ENCODE results near the gene NDUFAB1. TPM values are rescaled to one million over a fixed set of nuclear protein-coding genes. Genes with fewer than 3 reads are reported as not detected.

The NDUFAB1 gene
- total RNA-seq (2021) (146 to 189 TPM (median 156 TPM) in 3 replicates), Bru-seq, nascent RNA (percentile 84 among the genes with signal in this experiment)
- long read RNA-seq, experiment 1, transcript NDUFAB1-201 (5 exons, 717 nt), result major isoform, 282 of 290 reads
- long read RNA-seq, experiment 1, partial matches to known transcripts, result 6 of 290 reads
- long read RNA-seq, experiment 1, other reads (novel, unspliced or antisense), result 0 of 290 reads
- long read RNA-seq, experiment 2, transcript NDUFAB1-201 (5 exons, 717 nt), result major isoform, 278 of 313 reads
- long read RNA-seq, experiment 2, partial matches to known transcripts, result 23 of 313 reads
- long read RNA-seq, experiment 2, other reads (novel, unspliced or antisense), result 9 of 313 reads
- long read RNA-seq, experiment 3, transcript NDUFAB1-201 (5 exons, 717 nt), result major isoform, 10 of 12 reads
- long read RNA-seq, experiment 3, partial matches to known transcripts, result 1 of 12 reads
- long read RNA-seq, experiment 3, other reads (novel, unspliced or antisense), result 1 of 12 reads

GRCh38 chr16:23595951-23596720 is at the start of gene NDUFAB1:
TSS of gene NDUFAB1 (minus strand) at chr16:23596316. CDS start at chr16:23596290, 26 bp downstream.
- Mint-ChIP-seq H3K4me3 (peak within 1 kb of the TSS; percentile 84), H3K9me3 (no peaks in the 10 kb centered on the region), H3K4me1 (peaks cover 29% of the 10 kb centered on the region), H3K27ac (peak within 1 kb of the TSS; percentile 91), H3K36me3 (peaks cover 23% of the 10 kb centered on the region), H3K27me3 (ENCODE audit: low read depth) (no peaks in the 10 kb centered on the region)
- peak; percentile 90 for DNase-seq (ENCODE audit: low spot score)
- ATAC-seq, result peak; percentile 88
- ChIA-PET POLR2A (interaction anchor here (2.5 kb wide), 1 partner anchor 39 kb away, joined by 7 read pairs; the partner anchor contains the start of genes EARS2 and UBFD1), CTCF (interaction anchor here (0.6 to 2.2 kb wide), 23 partner anchors 9 to 1355 kb away, joined by 3 to 22 read pairs (median 4); partner anchors contain the start of genes COG7, DCTN5, EARS2 and PALB2)
- TF ChIP-seq CBFB (CRISPR knock-in tag; IDR thresholded peaks at IDR 0.05; ENCODE audit: low read depth) (no peak), ZNF232 (CRISPR knock-in tag; IDR thresholded peaks at IDR 0.05) (peak; percentile 40; the same call in 1 of the 2 replicates), AR (CRISPR knock-in tag; IDR thresholded peaks at IDR 0.05) (no peak), ZNF396 (CRISPR knock-in tag; IDR thresholded peaks at IDR 0.05; ENCODE audit: borderline replicate concordance) (no peak), EMX1 (CRISPR knock-in tag; IDR thresholded peaks at IDR 0.05) (no peak), ZNF425 (CRISPR knock-in tag; conservative IDR thresholded peaks at IDR 0.05) (no peak), MXD4 (CRISPR knock-in tag; IDR thresholded peaks at IDR 0.05; ENCODE audit: borderline replicate concordance) (no peak), ZBTB43 (CRISPR knock-in tag; IDR thresholded peaks at IDR 0.05) (no peak), CREM (CRISPR knock-in tag; IDR thresholded peaks at IDR 0.05) (peak; percentile 78), FOXP4 (CRISPR knock-in tag; IDR thresholded peaks at IDR 0.05) (peak; percentile 65; the same call in 1 of the 2 replicates), ESRRA (CRISPR knock-in tag; IDR thresholded peaks at IDR 0.05; ENCODE audit: borderline replicate concordance) (peak; percentile 59; the same call in 1 of the 2 replicates), JAZF1 (CRISPR knock-in tag; IDR thresholded peaks at IDR 0.05) (no peak), USF1 (CRISPR knock-in tag; IDR thresholded peaks at IDR 0.05) (peak; percentile 47; the same call in 1 of the 2 replicates), GTF2I (CRISPR knock-in tag; conservative IDR thresholded peaks at IDR 0.05) (no peak), ZBTB21 (CRISPR knock-in tag; IDR thresholded peaks at IDR 0.05; ENCODE audit: borderline replicate concordance) (no peak), HMGA2 (CRISPR knock-in tag; IDR thresholded peaks at IDR 0.05) (no peak), ARID4B (CRISPR knock-in tag; IDR thresholded peaks at IDR 0.05; ENCODE audit: borderline replicate concordance) (peak; percentile 58; the same call in 1 of the 2 replicates), CDX4 (CRISPR knock-in tag; IDR thresholded peaks at IDR 0.05; ENCODE audit: borderline replicate concordance) (no peak), SP1 (CRISPR knock-in tag; conservative IDR thresholded peaks at IDR 0.05) (peak; percentile 74), NFE2L1 (CRISPR knock-in tag; IDR thresholded peaks at IDR 0.05) (no peak)

Data from WTC11 (cell line).